ENCODE data around the gene HAUS8.

Gene HAUS8

GRCh38 chr19:17116996-17117702, 41.9 kb upstream of the HAUS8 start:
- H3K36me3 ChIP-seq (replicated peaks) = peaks cover 6% of the 10 kb centered on the region
- no peak for DNase-seq
- in situ Hi-C loops (cut with HindIII; ENCODE audit: low pct_ligation_motif_present, low sequenced_read_pairs) = no loop called here
- H3K4me3 ChIP-seq (ENCODE audit: low read depth, low read length) = no peak overlapping the region
- no peak overlapping the region for H3K27ac ChIP-seq
- H3K27me3 ChIP-seq (replicated peaks) = no peaks in the 10 kb centered on the region
- no peak for TF ChIP-seq CTCF (IDR thresholded peaks at IDR 0.05; ENCODE audit: low read depth, low read length, missing control alignments)

GRCh38 chr19:17114414-17114831, 39.2 kb upstream of the HAUS8 start:
- Histone ChIP-seq H3K36me3 (replicated peaks) (peaks cover 16% of the 10 kb centered on the region), H3K27me3 (replicated peaks) (no peaks in the 10 kb centered on the region), H3K27ac (no peak overlapping the region), H3K4me3 (ENCODE audit: low read depth, low read length) (no peak overlapping the region)
- TF ChIP-seq CTCF (IDR thresholded peaks at IDR 0.05; ENCODE audit: low read depth, low read length, missing control alignments) = no peak
- in situ Hi-C loops (cut with HindIII; ENCODE audit: low pct_ligation_motif_present, low sequenced_read_pairs) = no loop called here
- no peak for DNase-seq

- no peak overlapping the region for H3K4me3 ChIP-seq (ENCODE audit: low read depth, low read length)
- H3K36me3 ChIP-seq (replicated peaks) = peaks cover 18% of the 10 kb centered on the region
- no peak for TF ChIP-seq CTCF (IDR thresholded peaks at IDR 0.05; ENCODE audit: low read depth, low read length, missing control alignments)
- H3K27me3 ChIP-seq (replicated peaks) = no peaks in the 10 kb centered on the region
- no peak for DNase-seq
- in situ Hi-C loops (cut with HindIII; ENCODE audit: low pct_ligation_motif_present, low sequenced_read_pairs) = no loop called here
- no peak overlapping the region for H3K27ac ChIP-seq
These were observed 38.0 kb upstream of the HAUS8 start for GRCh38 chr19:17113127-17113785.

- Histone ChIP-seq H3K36me3 (replicated peaks) (peaks cover 18% of the 10 kb centered on the region), H3K4me3 (ENCODE audit: low read depth, low read length) (no peak overlapping the region), H3K27ac (no peak overlapping the region), H3K27me3 (replicated peaks) (no peaks in the 10 kb centered on the region)
- DNase-seq = no peak
- in situ Hi-C loops (cut with HindIII; ENCODE audit: low pct_ligation_motif_present, low sequenced_read_pairs) = no loop called here
- no peak for TF ChIP-seq CTCF (IDR thresholded peaks at IDR 0.05; ENCODE audit: low read depth, low read length, missing control alignments)
These were observed 37.4 kb upstream of the HAUS8 start for GRCh38 chr19:17112700-17113099.

- H3K27me3 ChIP-seq (replicated peaks) = no peaks in the 10 kb centered on the region
- in situ Hi-C loops (cut with HindIII; ENCODE audit: low pct_ligation_motif_present, low sequenced_read_pairs) = no loop called here
- no peak overlapping the region for H3K27ac ChIP-seq
- TF ChIP-seq CTCF (IDR thresholded peaks at IDR 0.05; ENCODE audit: low read depth, low read length, missing control alignments) = no peak
- H3K4me3 ChIP-seq (ENCODE audit: low read depth, low read length) = no peak overlapping the region
- no peak for DNase-seq
- H3K36me3 ChIP-seq (replicated peaks) = peaks cover 18% of the 10 kb centered on the region
These were observed 37.0 kb upstream of the HAUS8 start for GRCh38 chr19:17112271-17112670.

All from brain microvascular endothelial cell (primary cell).